Measurements from ENCODE around the gene ORM1.

DNA sequence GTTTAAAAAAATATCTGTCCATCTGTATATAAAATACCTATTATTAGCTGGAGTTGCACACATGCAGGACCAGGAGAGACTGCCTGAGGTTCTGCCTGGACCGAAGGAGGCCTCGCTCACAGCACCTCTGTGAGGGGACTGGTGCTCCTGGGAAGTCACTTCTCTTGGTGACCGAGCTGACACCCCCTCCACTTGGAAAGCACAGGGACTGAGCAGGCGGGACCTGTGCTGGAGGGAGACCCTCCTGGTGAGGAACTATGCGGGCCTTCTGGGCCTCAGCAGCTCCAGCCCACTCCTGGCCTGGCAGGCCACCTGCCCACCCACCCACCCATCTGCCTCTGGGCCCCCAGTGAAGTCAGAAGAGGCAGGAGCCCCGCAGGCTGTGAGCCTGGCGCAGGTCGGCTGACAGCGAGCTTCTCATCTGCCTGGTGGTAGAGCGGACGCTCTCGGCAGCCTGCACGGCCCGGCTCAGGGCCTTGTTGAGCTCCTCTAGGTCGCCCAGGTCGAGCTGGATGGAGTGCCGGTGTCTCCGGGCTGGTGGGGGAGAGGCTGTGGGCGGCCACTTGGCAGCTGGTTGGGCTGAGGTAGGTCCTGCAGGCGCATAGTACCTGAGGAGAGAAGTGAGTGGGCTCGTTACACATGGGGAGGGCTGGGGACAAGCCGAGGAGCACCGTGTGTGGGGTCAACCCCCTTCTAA is 13.9 kb downstream of the ORM1 start:
- TF ChIP-seq FOXK2 (IDR thresholded peaks at IDR 0.05) (no peak), BHLHE40 (IDR thresholded peaks at IDR 0.05; ENCODE audit: borderline replicate concordance) (no peak), SP1 (IDR thresholded peaks at IDR 0.05) (no peak), ZNF384 (IDR thresholded peaks at IDR 0.05) (no peak), NFRKB (IDR thresholded peaks at IDR 0.05) (no peak), CTBP1 (IDR thresholded peaks at IDR 0.05; ENCODE audit: borderline replicate concordance) (no peak), FOXM1 (IDR thresholded peaks at IDR 0.05; ENCODE audit: borderline replicate concordance) (no peak), L3MBTL2 (conservative IDR thresholded peaks at IDR 0.05) (no peak)

Measured in HEK293T (cell line).